ENCODE results near the gene PRKAG2. TPM values are rescaled to one million over a fixed set of nuclear protein-coding genes. Genes with fewer than 3 reads are reported as not detected.

PRKAG2 gene
- total RNA-seq, 1 donor from 2014 or later: 21.1 TPM

DNA sequence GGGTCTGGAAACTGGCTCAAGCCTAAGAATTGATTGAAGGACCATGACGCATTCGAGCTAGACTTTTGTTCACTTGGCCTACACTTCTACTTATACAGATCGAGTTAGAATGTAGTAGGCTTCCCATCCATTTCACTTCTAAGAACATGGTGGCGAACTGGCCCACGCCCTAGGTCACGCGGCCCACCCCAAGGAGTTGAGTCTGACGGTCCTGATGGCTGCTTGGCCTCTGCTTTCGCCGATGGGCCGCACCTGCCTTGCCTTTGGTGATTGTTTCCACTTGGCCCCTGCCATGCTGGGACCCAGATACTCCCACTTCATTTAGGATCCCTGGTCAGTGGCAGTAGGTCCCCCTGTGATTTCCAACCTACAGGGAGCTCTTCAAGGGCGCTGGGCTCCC lies 153.6 kb downstream of the PRKAG2 start:
- no peak for TF ChIP-seq CTCF (IDR thresholded peaks at IDR 0.05; ENCODE audit: insufficient read depth, low read length, poor library complexity, severe bottlenecking)
- Histone ChIP-seq H3K4me3 (ENCODE audit: low read depth, low read length) (no peak overlapping the region), H3K36me3 (ENCODE audit: control insufficient read depth, insufficient read depth, low read length) (no peaks in the 10 kb centered on the region), H3K27me3 (ENCODE audit: control insufficient read depth, insufficient read depth, low read length) (no peaks in the 10 kb centered on the region)
- DNase-seq (ENCODE audit: low read depth): no peak

- no peak for DNase-seq (ENCODE audit: low read depth)
- Histone ChIP-seq H3K27me3 (ENCODE audit: control insufficient read depth, insufficient read depth, low read length) (no peaks in the 10 kb centered on the region), H3K36me3 (ENCODE audit: control insufficient read depth, insufficient read depth, low read length) (no peaks in the 10 kb centered on the region), H3K4me3 (ENCODE audit: low read depth, low read length) (no peak overlapping the region)
- no peak for TF ChIP-seq CTCF (IDR thresholded peaks at IDR 0.05; ENCODE audit: insufficient read depth, low read length, poor library complexity, severe bottlenecking)
Measured at GRCh38 chr7:151722533-151722932, 154.4 kb downstream of the PRKAG2 start.

- no peak for DNase-seq (ENCODE audit: low read depth)
- no peak for TF ChIP-seq CTCF (IDR thresholded peaks at IDR 0.05; ENCODE audit: insufficient read depth, low read length, poor library complexity, severe bottlenecking)
- Histone ChIP-seq H3K4me3 (ENCODE audit: low read depth, low read length) (no peak overlapping the region), H3K27me3 (ENCODE audit: control insufficient read depth, insufficient read depth, low read length) (no peaks in the 10 kb centered on the region), H3K36me3 (ENCODE audit: control insufficient read depth, insufficient read depth, low read length) (no peaks in the 10 kb centered on the region)
Measured at GRCh38 chr7:151721694-151722093, 155.2 kb downstream of the PRKAG2 start.

- Histone ChIP-seq H3K36me3 (ENCODE audit: control insufficient read depth, insufficient read depth, low read length) (no peaks in the 10 kb centered on the region), H3K4me3 (ENCODE audit: low read depth, low read length) (no peak overlapping the region), H3K27me3 (ENCODE audit: control insufficient read depth, insufficient read depth, low read length) (no peaks in the 10 kb centered on the region)
- no peak for TF ChIP-seq CTCF (IDR thresholded peaks at IDR 0.05; ENCODE audit: insufficient read depth, low read length, poor library complexity, severe bottlenecking)
- DNase-seq (ENCODE audit: low read depth): no peak
Measured at GRCh38 chr7:151721236-151721635, 155.7 kb downstream of the PRKAG2 start.

DNA sequence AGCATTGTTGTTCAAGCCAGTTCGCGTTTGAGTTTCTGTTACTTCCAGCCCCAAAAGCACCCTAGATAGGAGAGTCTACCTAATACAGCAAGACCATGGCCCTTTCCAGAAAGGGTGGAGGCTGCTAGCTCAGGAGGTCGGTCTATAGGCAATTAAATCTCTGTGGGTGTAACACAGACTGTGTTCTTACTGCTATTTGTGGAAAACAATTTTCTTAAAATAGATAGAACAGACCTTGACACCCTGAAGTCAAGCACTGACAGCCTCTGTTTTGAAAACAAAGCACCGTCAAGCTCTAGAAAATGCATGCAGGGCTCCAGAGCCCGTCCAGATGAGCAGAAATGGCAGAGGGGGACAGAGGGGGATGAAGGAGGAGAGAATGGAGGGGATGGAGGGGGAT lies 156.6 kb downstream of the PRKAG2 start:
- Histone ChIP-seq H3K36me3 (ENCODE audit: control insufficient read depth, insufficient read depth, low read length) (no peaks in the 10 kb centered on the region), H3K4me3 (ENCODE audit: low read depth, low read length) (no peak overlapping the region), H3K27me3 (ENCODE audit: control insufficient read depth, insufficient read depth, low read length) (no peaks in the 10 kb centered on the region)
- TF ChIP-seq CTCF (IDR thresholded peaks at IDR 0.05; ENCODE audit: insufficient read depth, low read length, poor library complexity, severe bottlenecking): no peak
- DNase-seq (ENCODE audit: low read depth): no peak

DNA sequence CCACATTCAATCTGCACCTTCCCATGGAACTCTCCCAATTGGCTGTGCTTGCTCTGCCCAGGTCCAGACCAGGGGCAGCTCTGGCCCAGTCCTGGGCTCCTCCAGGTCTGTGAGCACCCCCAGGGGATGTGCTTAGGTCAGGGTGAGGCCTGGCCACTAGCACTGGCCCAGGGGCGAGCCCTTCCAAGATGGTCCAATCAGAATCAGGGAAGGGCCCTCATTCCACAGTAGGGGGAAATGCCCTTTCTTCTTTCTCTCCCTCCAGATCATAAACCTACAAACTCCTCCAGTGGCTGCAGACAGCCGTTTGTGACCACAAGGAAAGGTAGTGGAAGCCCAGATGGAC lies 157.0 kb downstream of the PRKAG2 start:
- Histone ChIP-seq H3K27me3 (ENCODE audit: control insufficient read depth, insufficient read depth, low read length) (no peaks in the 10 kb centered on the region), H3K4me3 (ENCODE audit: low read depth, low read length) (no peak overlapping the region), H3K36me3 (ENCODE audit: control insufficient read depth, insufficient read depth, low read length) (no peaks in the 10 kb centered on the region)
- DNase-seq (ENCODE audit: low read depth): no peak
- no peak for TF ChIP-seq CTCF (IDR thresholded peaks at IDR 0.05; ENCODE audit: insufficient read depth, low read length, poor library complexity, severe bottlenecking)
